Activated CD4-positive, alpha-beta T cell treated with anti-CD3 and anti-CD28 coated beads, Interleukin-2, amount 50 U/mL, for 16 hours (primary cell): Measurements from ENCODE around the gene ECT2.
A peak's percentile ranks its signal among the peaks of the same experiment; 100 is the strongest.
"Not testable (repeated sequence)": the region's sequence is repeated elsewhere in the genome, so short reads cannot be mapped to it uniquely, and the experiment has no call there.

Source experiments
- DNase-seq: peaks from one replicate; pipeline ENCODE4 v3.0.0-alpha.2; 2020

Gene ECT2, protein sequence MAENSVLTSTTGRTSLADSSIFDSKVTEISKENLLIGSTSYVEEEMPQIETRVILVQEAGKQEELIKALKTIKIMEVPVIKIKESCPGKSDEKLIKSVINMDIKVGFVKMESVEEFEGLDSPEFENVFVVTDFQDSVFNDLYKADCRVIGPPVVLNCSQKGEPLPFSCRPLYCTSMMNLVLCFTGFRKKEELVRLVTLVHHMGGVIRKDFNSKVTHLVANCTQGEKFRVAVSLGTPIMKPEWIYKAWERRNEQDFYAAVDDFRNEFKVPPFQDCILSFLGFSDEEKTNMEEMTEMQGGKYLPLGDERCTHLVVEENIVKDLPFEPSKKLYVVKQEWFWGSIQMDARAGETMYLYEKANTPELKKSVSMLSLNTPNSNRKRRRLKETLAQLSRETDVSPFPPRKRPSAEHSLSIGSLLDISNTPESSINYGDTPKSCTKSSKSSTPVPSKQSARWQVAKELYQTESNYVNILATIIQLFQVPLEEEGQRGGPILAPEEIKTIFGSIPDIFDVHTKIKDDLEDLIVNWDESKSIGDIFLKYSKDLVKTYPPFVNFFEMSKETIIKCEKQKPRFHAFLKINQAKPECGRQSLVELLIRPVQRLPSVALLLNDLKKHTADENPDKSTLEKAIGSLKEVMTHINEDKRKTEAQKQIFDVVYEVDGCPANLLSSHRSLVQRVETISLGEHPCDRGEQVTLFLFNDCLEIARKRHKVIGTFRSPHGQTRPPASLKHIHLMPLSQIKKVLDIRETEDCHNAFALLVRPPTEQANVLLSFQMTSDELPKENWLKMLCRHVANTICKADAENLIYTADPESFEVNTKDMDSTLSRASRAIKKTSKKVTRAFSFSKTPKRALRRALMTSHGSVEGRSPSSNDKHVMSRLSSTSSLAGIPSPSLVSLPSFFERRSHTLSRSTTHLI

DNA sequence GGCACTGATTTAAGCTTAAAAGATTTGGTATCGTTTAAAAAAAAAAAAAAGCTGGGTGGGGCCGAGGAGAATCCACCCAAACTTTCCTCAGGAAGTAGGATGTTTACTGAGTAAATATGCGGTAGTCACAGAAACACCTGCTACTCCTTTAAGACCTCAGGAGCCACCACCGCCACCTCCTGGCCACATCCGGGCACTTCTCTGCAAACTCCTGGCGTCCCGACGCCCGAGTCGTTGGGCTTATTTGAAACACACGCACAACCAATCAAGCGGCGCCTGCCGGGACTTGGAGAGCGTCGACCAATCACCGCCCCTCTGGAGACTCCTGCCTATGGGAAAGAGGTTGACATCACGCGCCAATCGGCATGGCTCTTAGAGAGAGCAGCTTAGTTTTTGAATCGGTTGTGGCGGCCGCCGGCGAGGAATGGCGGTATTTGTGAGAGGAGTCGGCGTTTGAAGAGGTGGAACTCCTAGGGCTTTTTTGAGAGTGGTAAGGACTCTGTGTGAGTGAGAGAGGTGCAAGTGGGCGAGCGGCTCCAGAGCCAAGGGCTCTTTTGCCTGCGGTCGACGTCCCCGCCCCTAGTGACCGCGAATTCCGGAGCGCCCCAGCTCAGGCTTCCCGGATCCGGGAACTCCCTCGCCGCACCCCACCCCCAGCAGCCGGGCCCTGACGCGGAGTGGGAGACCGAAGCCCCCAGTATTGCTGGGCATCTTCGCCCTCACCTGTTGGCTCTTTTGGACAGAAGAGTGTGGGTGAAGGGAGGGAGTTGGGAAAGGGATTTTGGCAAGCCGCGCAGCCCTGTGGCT lies at the start of gene ECT2:
ECT2 (plus strand) TSS at position 359 of the 807 bp plus-strand sequence. CDS start 3,805 bp downstream, outside the sequence.
- peak; percentile 99 for DNase-seq

DNA sequence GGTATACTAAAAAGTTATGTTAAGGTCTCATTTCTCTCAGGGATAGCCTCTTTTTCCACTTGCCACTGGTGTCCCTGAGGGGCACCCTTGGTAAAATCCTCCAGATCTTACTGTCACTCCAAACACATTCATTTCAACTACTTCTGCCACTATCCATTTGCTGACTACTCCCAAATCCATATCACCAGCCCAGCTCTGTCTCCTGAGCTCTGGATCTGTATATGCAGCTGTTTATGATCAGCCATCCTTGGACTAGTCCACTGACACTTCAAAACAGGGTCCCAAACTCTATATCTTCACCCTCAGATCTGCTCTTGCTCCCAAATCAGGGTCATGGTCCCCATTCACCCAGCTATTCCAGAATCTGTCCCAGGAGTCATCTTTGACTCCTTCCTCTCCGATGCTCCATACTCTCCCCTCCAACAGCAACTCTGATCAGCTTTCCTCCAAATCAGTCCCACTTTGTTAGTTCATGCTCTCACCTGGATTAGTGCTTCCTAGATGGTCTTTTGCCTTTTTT lies 49.5 kb upstream of the ECT2 start:
- DNase-seq, result no peak

DNA sequence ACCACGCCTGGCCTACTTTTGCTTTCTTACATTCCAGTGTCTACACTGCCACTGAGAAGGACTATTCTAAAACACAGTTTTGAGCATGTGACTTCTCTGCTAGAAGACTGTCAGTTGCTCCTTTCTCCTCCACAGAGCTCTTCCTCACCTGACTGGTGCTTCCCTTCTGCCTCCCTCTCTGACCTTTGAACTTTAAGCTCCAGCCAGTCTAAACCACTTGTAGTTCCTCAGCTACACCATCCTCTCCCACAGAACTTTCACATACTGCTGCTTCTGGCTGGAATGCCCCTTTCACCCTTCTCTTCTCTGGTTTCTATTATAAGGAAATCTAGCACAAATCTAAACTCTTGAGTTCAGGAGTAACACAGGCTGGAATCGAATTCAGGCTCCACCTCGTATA lies 48.8 kb upstream of the ECT2 start:
- no peak for DNase-seq

DNA sequence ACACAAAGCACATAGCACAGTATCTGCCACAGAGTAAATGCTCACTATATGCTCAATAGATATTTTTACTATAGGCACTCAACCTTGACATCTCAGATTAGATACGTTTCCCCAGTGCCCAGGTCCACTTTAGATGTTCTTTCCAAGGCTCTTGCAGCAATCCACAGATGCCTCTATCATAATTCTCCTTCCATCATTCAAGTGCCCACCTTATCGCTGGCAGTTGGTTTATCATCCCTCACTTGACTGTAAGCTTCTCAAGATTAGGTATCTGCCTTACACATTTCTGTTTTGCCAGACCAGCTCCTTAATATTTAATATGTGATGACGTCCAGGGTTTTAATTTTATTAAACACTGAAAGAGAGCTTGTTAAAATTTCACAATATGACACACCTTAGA lies 48.3 kb upstream of the ECT2 start:
- DNase-seq, result no peak

DNA sequence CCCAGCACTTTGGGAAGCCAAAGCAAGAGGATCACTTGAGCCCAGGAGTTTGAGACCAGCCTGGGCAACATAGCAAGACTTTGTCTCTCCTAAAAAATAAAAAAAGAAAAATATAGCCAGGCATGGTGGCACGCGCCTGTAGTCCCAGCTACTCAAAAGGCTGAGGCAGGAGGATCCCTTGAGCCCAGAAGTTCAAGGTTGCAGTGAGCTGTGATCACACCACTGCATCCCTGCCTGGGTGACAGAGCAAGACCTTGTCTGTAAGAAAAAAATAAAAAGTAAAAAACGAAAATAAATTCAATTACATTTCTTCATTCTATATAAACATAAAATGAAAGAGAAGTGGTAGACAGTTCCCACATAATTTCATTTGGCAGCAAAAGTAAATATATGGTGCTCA lies 47.8 kb upstream of the ECT2 start:
- DNase-seq, result not testable (repeated sequence)

DNA sequence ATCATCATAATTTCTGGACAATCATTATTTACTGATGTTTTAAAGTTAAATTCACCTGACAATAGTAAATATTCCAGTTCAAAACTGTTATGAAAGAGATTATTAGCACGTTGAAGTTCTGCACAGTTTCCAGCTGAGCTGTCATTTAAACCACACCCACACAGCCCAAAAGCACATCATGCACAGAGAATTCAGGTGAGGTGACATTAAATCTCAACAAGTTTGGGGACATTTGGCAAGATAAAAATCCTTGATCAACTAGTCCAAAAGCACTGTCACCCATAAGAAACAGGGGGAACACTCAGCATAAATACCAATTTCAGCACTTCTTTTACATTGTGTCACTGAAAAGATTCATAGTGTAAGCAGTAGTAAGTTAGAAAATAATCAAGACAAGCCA lies 46.5 kb upstream of the ECT2 start:
- no peak for DNase-seq

DNA sequence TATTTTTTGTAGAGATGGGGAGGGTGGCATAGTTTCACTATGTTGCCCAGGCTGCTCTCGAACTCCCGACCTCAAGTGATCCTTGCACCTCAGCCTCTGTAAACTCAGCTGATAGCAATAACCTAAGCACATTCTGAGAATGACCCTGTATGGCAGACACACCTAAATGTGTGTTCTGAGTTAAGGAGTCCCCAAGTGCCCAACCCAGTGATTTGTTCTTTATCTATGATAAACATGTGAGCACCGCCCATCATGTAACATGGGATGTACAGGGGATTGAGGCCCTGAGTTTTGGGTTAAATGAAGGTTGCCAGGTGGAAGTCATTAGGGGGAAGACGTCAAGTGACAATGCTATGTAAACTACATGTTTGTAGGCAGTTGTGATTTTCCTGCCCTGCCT lies 45.4 kb upstream of the ECT2 start:
- DNase-seq, result no peak

DNA sequence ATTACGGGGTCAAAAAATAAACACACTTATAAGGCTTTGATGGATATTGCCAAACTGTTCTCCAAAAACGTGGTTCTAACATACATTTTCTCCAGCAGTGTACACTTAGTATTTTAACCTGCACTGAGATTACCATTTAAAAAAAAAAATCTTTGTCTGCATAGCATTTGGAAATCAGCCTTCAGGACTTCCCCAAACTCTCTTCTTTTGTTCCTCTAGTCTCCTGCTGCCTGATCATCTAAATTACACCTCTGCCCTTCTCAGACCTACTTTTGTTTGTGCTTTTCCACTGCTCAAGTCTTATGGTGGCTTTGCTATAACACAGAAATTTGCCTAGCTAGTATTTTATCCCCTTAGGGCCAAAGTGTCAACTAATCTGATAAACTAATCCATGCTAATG lies 43.5 kb upstream of the ECT2 start:
- DNase-seq, result no peak

DNA sequence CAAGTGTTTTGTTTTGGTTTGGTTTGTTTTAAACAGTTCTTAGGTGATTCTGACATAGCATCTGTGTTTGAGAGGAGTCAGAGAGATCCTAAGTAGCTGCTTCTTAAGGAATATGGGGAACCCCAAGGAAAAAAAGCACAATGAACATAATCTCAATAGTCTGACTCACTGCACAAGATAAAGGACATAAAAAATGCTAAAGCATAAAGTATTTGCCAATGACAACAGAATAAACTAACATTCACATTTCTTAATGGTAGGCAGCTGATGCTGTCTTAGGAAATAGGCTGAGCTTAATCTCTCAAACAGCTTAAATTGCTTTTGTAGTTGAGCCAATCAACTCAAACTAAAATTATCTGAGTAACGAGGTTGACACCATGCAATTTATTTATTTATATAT lies 42.6 kb upstream of the ECT2 start:
- DNase-seq, result no peak

DNA sequence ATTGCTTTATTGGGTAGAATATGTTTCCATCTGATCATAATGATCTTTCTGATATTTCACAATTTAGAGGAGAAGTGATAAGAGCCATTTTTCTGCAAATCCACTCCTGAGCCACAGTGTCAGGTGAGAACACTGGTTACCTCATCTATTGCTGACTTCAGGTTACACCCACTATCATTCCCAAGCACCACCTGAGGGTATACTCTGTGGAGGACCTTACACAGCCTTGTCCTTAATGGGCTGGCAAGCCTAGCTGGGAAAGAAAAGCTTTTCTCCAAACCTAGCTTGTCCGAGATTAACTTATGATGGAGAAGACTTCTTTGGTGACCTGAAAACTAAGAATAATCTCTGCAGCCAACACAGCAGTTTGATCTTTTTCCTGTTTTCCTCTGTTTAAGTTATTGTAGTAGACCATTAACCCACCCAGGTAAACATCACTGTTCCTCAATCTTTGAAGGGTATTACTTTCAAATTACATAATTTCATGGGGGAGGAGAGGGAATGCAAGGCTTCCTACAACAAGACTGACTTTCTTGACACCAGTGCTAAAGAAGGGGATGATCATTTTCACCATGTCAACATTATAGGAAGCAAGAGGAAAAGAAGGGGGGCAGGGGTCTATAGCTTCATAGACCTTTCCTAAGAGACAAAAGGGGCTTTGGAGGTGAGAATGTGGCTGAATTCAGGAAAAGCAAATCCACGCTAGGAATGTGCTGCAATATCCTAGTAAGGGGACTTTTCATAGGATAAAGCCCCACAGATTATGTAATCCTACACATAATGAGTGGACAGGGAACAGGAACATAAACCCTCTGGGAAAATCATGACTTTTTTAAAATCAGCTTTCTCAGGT lies 41.4 kb upstream of the ECT2 start:
- no peak for DNase-seq

DNA sequence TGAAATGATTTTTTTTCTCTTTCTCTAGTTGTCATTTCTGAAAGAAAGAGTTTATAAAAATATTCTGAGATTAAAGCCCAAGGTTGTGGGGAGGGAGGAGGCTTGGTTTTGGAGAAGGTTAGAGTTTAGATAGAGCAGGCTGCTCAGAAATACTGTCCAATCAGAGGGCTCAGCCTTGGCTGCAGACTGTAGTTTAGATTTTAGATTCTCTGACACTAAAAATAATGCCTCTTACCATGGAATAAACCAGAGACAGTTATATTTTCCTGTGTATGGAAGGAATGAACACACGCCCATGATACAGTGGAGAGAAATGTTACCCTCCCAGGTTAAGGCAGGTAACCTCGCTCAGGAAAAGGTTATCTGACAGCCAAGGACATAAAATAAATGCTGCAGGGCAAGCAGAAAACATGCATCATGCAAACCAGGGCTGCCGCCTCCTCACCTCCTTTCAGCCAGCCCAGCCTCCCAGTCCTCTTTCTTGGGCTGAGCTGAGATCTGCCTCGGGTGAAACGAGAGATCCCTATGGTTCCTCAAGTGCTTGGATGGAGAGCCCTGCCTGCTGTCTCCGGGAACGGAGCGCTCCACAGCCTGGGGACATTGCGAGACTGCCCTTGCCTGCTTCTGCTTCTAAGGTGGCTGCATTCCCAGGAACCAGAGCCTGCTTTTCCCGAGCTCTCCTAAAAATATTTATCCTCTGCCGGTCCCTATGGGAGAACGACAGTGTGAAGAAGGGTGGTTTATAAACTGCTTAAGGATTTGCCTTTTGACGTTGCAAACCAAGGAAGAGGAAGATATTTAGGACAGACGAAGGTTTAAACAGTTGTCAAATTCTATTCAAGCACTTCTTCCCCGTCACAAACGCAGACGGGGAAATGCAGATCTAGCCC lies 40.5 kb upstream of the ECT2 start:
- DNase-seq, result peak; percentile 2

DNA sequence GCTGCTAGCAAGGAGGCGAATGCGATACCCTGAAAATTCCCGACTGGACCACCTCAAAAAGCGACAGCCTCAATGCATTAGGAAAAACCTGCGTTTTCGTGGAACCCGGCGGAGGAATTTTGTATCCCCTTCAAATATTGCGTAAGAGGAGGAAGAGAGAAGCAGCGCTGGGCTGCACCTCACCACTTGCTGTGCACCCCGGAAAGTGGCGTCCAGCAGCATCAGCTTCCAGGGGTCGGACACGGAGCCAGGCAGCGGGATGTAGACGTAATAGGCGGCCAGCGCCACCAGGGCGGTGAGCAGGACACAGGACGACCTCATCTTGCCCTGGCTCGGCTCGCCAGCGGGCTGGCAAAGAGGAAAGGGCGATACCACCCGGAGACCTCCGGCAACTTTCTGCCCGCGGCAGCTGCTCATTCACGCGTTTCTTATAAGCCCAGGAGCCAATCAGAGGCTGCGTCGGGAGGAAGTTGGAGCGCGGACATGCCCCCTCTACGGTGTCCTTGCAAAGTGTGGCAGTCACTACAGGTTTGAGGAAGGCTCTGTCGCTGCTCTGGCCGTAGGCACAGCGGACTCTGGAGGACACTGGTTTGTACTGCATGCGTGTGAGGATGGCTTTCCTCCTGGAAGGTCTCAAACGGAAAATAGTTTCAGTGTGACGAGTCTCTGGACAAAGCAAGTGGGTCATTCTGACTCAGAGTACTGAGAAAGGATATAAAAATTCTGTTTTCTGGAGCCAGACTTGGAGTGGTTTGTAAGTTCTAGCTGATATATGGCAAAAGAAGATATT lies 39.7 kb upstream of the ECT2 start, which contains the start of gene NCEH1:
NCEH1 (minus strand) TSS at position 404 of the 790 bp plus-strand sequence; CDS start at position 321, 83 bp downstream.
- DNase-seq, result peak; percentile 93

DNA sequence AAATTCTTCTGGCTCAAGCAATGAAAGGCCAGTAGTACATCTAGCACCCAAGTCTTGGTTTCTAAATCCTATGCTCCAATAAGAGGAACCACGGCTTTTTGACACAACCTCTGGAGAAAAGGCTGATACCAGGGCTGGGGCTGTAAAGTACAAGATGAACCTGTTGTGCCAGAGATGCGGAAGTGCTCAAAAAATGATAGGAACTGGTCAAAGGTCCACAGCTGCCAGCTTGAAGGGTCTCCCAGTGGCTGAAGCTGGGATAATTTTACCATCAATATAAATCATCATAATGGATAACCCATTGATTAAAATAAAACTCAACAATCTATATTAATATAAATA lies 39.1 kb upstream of the ECT2 start:
- DNase-seq, result no peak

DNA sequence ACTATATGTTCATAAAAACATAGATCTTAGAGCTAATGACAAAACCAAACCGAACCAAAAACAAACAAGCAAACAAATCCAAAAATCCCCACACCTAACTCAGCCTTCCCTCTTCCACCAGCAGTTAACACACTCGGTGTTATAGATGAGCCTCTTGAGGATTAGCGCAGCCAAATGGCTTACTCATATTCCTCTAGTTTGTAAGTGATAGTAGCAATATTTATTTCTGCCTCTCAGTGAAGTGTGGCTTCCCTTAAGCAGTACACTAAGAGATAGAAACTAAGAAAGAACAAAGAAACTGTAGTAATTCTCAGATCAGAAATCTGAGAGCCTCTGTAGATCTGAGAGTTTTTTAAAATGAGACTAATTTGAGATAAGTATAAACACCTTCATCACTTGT lies 37.2 kb upstream of the ECT2 start:
- no peak for DNase-seq

DNA sequence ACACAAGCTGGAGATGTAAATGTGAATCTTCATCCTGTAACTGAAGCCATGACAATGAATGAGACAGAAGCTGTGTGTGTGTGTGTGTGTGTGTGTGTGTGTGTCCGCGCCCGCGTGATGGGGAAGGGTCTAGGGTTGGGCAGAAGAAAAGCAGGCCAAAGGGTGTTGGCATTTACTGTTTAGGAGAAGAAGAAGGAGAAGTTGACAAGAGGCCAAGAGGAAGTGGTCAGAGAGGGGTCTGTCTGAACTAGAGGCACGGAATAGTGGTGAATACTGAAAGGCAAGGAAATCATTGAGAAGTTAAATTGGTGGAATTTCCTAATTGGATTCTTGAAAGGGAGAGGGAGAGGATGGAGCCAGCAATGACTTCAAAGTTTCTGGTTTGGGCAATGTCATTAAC lies 34.0 kb upstream of the ECT2 start:
- no peak for DNase-seq

DNA sequence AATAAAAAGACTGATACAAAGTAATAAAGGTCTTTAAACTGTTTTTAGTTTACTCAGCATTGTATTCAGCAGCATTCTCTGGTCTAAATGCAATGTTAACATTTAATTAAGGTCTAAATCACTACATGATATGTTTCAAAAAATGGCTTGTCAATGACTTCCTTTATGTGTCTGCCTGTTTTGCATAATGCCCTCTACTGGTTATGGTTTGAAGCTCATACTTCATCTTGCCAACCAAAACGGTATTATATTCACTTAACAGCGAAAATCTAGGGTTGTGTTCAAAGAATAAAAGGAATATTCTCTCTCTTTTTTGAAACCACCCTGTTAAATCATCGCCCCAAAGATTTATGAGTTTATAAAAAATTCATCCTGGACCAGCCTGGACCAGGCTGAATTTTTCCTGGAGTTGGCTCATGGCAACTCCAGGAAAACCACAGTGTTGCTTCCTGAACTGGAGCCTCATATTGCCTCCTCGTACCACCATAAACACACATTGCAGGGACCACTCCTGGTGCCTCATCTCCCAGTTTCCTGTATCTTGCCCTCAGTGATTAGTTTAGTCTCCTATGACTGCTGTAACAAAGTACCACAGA lies 32.9 kb upstream of the ECT2 start:
- peak; percentile 24 for DNase-seq

DNA sequence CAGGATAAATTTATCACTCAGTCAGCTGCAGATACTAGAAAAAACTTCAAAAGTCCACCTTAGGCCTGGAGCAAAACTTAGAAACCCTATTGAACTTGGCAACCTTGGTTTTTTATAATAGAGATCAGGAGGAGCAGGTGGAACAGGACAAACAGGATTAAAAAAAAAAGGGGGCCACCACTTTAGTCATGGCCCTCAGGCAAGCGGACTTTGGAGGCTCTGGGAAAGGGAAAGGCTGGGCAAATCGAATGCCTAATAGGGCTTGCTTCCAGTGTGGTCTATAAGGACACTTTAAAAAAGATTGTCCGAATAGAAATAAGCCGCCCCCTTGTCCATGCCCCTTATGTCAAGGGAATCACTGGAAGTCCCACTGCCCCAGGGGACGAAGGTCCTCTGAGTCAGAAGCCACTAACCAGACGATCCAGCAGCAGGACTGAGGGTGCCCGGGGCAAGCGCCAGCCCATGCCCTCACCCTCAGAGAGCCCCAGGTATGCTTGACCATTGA lies 27.9 kb upstream of the ECT2 start:
- DNase-seq, result not testable (repeated sequence)

DNA sequence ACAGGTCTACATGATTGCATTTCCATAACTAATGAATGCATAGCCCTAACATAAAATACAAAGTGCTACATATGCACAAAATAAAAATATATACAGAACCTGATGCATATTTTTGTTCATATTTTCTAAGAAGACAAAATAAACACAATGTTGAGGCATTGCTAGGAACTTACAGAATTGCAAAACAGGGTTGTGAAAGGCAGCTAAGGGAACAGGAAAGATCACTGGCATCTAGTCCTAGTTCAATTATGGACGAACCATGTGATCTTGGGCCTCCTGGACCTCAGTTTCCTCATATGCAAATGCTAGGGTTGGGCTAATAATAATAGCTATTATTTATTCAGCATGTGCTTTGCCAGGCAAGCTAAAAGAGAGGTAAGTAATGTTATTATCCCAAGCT lies 24.1 kb upstream of the ECT2 start:
- no peak for DNase-seq

DNA sequence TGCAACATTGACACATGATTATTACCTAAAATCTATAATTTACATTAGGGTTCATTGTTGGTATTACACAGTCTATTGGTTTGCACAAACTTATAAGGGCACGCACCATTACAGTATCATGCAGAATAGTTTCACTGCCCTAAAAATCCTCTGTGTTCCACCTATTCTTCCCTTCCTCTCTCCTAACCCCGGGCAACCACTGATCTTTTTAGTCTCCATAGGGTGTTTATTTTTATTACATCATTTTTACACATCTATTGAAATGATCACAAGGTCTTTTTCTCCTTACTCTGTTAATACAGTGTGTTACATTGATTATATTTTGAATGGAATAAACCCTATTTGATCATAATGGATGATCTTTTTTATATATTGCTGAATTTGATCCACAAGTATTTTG lies 15.5 kb upstream of the ECT2 start:
- DNase-seq, result no peak
